ENCODE results near the gene SLC45A3. TPM values are rescaled to one million over a fixed set of nuclear protein-coding genes. Genes with fewer than 3 reads are reported as not detected.

SLC45A3 gene
- total and polyA plus RNA-seq, 2 of the 8 experiments (the other 6 are each of a cell fraction or from before 2014, with no cell fraction given), result 13.0 to 14.3 TPM

DNA sequence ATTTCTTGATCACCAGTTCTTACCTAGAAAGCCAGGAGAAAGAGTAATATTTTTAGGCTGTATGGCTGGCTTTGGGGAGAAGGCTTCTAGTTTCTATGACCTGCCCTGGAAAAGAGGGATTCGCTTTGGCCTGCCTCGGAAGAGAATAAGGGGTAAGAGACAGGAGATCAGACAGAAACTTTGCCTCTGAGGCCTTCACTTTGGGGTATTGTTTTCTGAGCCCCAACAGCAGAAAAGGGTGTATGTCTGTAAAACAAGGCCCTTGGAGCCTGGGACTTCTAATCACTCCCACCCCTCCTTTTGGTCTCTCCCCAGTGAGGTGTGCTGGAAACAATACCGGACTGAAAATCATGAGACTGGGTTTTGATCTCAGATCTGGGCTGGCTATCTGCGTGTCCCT, 5.1 kb downstream of the SLC45A3 start (continued):
- TF ChIP-seq TEAD4 (IDR thresholded peaks at IDR 0.05; ENCODE audit: low read depth, low read length) (no peak), KDM4A (IDR thresholded peaks at IDR 0.05; ENCODE audit: low read depth, low read length, severe bottlenecking) (no peak), RNF2 (IDR thresholded peaks at IDR 0.05; ENCODE audit: borderline replicate concordance, low read depth, low read length, missing control alignments, poor library complexity, severe bottlenecking) (no peak), GABPA (IDR thresholded peaks at IDR 0.05; ENCODE audit: borderline replicate concordance, insufficient read depth, low read length) (no peak)

All from H1 (cell line).